ENCODE measurements around the gene EPOP. TPM values are rescaled to one million over a fixed set of nuclear protein-coding genes. Genes with fewer than 3 reads are reported as not detected.

EPOP gene
- total RNA-seq, 1 experiment from 2014 or later: 11.1 TPM

DNA sequence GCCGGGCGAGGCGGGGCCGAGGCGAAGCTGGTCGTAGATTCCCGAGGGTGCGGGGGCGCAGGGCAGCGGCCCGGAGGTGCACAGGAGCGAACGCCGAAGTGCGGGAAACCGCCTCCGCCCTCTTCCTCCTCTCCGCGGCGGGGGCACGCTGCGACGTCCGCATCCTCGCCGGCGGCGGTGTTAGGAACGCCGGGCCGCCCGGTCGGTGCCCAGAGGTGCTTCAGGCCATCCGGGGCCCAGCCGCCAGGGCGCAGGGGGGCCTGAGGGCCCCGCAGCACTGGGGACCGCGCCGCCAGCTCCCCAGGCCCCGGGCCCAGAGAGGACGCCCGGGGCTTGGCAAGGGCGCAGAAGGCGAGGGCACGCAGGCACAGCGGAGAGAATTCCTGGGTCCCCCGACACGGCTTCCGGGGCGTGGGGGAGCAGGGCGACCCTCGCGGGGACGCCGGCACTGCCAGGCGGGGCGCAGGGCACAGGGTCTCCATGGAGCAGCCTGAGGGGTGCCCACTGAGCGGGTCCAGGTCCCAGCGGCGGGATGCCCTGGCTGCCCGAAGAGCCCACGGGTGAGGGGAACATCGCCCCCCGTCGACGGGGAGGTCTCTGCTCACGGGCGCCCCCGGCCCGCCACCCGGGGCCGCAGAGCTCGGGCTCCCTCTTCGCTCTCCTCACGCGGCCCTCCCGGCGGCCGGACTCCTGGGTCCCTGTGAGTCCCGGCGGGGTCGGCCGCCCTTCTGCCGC, 576 bp downstream of the EPOP start:
- peak; percentile 61 for DNase-seq (ENCODE audit: low spot score)

- DNase-seq (ENCODE audit: low spot score): no peak
These were observed 1.1 kb downstream of the EPOP start for GRCh38 chr17:38673707-38674013.

DNA sequence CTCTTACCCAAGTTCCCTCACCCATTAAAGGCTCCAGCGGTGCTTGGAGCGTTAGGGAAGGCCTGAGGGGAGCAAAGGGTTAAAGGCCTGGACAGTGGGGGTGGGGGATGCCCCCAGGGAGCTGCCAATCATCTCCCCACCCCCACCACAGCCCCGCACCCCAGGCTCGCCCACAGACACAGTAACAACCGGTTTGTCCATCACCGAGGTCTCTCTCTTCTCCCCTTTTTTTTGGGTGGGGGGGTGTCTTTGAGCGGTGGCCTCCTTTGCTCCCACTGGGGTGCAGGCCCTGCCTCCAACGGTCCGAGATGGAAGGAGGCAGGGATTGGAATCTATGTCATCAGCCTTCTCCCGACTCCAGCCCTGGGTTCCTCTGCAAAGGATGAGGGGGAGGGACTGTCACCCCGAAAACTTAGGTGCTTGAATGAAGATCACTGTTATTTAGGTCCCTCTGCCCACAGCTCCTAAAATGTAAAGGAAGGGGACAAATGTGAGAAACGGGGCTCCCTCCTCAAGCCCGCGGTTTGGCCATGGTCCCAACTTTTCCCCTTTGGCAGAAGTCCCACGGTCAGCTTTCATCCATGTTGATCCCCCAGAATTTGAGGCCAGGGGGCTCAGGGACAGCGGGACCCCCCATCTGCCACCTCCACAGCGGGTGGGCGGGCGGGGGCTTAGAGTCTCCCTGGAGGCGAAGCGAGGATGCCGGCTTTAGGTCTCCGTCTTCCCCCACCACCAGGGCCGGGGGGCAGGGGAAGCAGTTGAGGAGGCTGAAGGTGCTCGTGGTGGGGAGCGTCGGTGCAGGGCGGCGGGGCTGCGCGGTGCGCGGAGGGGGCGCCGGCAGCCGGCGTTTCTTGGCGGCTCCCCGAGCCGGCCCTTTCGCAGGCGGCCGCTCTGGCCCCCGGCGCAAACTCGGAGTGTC, 1.7 kb downstream of the EPOP start:
- no peak for DNase-seq (ENCODE audit: low spot score)

DNA sequence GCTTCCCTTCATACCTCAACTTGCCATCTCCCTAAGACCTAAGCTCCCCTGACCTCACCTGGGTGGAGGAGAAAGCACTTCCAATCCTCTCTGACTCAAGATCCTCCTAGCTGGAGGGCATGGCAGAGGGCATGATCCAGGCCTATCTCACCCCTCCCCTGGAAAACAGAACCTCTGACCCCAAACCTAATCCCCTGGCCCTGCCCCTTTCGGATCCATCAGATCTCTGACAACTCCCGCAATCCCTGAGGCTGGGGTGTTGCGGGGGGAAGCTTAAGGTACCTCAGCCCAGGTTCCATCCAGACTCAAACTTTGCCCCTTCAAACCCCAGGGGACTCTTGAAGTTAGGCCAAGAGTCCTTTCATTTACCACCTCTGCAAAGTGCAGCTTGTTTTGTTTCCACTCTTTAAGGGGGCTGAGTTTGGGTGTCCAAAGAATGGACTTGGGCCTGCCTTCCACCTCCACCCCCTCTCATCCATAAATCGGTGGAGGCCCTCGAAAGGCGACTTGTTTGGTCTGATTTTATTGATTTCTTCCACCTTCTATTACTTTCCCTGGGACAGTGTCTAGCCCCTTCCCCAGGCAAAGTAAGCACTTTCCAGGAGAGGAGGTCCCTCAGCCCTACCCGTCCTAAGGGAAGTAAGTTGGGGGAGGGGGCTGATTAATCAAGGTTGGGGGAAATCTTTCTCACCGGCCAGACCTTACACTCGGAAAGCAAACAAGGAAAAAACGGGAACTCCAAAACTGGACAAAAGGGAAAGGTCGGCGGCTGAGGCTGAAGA, 2.6 kb downstream of the EPOP start:
- no peak for DNase-seq (ENCODE audit: low spot score)

DNA sequence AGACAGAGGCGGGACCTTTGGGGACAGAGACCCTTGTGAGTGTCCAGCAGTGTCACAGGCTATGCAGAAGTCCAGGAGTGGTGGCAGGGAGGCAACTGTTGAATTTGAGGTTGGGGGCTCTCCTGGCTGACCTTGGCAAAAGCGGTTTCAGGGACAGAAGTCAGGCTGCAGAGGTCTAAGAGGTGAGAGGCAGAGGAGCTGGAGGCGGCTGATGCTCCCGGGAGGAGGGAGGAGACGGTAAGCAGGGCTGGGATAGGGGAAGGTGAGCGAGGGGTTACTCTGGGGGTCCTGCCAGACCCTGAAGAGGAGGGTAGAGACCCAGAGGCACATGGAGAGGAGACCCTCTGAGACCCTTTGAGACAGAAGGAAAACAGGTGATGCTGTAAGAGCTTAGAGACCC, 5.2 kb downstream of the EPOP start:
- DNase-seq (ENCODE audit: low spot score): no peak

DNA sequence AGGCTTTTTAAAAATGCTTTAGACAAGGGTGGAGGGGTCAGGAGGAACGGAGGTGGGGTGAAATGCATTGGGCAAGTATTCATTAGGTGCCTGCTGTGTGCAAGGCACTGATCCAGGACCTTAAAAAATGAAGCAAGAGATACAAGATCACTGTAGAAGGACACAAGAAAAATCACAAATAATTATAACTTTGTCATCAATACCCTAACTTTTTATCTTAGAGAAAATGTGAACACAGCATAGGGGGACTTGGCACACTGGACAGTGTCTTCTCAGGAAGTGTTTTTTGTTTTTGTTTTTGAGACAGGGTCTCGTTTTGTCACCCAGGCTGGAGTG, 7.0 kb downstream of the EPOP start:
- DNase-seq (ENCODE audit: low spot score): no peak

- peak; percentile 97 for DNase-seq (ENCODE audit: low spot score)
These were observed 7.5 kb downstream of the EPOP start for GRCh38 chr17:38667099-38667786.

DNA sequence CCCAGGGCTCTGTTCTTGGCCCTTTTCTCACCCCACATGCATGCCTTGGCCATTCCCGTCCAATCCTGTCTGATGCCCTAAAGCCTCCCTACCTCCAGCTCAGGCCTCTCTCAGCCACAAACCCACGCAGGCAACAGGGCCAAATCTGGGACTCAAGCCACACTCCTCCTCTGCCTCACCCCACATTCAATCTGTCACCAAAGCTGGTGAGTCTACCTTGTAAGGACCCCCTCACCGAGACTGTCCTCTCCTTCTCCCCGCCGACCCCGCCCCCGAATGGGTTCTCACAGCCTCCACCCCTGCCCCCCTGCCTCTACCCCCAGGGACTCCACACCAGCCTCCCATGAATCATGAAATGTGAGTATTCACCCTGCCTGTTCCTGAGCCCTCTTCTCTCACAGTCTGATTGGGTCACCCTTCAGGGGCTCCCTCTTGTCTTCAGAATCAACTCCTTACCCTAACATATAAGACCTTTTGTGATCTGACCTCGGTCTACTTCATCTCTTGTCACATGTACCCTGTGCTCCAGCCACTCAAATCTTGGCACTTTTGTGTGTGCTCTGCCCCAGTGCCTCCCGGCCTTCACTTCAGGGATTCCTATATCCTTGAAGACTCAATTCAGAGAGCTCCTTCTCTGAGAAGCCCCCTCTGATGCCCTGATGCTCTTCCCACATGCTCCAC, 10.7 kb downstream of the EPOP start:
- DNase-seq (ENCODE audit: low spot score): no peak

- peak; percentile 98 for DNase-seq (ENCODE audit: low spot score)
These were observed 11.5 kb downstream of the EPOP start for GRCh38 chr17:38663125-38663751.

DNA sequence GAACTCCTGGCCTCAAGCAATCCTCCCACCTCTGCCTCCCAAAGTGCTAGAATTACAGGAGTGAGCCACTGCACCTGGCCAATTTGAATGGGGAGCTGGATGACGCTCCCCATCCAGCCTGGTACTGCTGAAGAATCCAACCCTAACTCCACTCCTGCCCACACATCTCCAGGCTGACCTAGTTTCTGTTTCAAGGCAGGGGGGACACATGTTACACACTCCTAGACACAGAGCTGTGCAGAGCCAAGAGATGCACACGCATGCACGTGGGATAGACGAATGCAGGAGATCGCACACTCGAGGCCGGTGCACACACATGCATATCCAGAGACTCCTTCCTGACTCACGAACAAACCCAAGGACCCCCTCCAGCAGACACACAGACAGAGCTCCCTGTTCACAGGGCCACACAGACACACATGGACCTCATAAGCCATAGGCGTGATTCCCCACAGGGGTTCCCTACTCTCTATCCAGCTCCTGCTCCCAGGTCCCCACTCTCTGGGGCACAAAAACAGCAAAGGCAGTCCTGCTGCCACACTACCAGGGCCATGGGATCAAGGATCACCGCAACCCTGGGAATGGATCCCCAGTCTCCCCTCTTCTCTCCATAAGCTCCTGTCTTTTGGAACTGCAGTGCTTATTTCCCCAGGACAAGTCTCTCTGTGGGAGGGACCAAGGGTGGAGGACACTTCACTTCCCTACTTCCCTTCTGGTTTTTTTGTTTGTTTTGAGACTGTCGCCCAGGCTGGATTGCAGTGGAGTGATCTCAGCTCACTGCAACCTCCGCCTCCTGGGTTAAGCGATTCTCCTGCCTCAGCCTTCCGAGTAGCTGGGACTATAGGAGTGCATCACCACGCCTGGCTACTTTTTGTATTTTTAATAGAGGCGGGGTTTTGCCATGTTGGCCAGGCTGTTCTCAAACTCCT, 14.4 kb downstream of the EPOP start:
- peak; percentile 48 for DNase-seq (ENCODE audit: low spot score)

DNA sequence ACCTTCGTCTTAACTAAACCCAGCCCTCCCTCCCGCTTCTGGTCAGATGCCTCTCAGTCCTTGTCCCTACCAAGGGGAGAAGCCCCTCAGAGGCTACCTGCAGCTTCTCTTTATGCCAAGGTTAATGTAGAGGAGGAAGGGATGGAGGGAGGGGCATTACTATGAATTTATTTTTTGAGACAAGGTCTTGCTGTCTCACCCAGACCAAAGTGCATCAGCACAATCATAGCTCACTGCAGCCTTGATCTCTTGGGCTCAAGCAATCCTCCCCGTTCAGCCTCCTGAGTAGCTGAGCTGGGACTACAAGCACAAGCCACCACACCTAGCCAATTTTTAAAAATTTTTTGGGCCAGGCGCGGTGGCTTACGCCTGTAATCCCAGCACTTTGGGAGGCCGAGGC, 15.3 kb downstream of the EPOP start:
- no peak for DNase-seq (ENCODE audit: low spot score)

- no peak for DNase-seq (ENCODE audit: low spot score)
These were observed 15.9 kb downstream of the EPOP start for GRCh38 chr17:38658741-38659345.

DNA sequence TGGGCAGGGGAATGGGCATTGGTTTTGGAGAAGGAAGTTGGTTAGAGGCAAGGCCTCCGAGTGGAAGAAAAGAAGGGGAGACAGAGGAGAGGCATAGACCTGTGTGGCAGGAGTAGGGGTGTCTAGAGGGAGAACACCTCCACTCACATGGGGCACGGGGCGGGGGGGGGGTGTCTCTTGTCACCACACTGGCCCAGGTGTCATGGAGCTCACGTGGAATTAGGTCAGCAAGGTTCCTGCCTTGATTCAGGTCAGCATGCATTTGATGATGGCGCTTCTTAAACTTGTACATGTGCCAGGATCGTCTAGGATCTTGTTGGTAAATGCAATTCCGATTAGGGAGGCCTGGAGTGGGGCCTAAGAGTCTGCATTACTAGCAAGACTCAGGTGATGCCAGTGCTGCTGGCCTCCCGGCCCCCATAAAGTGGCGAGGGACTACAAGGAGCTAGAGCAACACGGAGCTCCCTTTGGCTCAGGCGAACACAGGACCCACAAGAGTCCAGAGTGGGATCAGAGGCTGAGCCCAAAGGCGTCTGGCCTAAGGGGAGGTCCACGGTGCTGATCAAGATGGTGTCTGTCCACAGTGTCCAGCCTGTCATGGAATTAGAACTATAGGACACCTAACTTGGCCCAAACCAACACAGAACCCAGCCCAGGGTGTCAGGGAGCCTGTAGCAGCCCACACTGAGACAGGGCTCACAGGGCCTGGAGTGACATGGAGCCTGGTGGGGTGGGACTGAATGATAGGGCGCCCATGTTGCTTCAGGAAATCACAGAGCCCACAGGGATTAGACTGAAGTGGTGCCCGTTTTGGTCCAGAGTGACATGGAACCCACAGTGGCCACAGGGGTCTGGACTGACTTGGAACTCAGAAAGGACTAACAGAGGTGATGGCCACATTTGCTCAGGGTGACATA, 16.7 kb downstream of the EPOP start:
- no peak for DNase-seq (ENCODE audit: low spot score)

GRCh38 chr17:38656959-38657823, 17.6 kb downstream of the EPOP start:
- no peak for DNase-seq (ENCODE audit: low spot score)

- no peak for DNase-seq (ENCODE audit: low spot score)
These were observed 20.1 kb downstream of the EPOP start for GRCh38 chr17:38654411-38655398.

DNA sequence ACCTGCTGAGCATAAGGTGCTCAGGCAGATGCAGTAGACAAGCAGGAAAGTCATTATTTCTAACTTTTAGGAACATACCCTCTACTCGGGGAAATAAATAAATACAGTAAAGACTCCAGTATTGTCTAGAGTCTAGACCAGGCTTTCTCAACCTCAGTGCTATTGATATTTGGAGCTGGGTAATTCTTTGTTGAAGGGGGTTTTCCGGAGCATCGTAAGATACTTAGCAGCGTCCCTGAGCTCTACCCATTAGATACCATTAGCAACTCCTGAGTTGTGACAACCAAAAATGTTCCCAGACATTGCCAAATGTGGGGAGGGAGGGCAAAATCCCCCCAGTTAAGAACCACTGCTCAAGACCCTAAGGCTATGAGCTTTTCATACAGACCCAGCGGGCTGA, 21.1 kb downstream of the EPOP start:
- no peak for DNase-seq (ENCODE audit: low spot score)
